ENCODE results near the gene NIT2. TPM values are rescaled to one million over a fixed set of nuclear protein-coding genes. Genes with fewer than 3 reads are reported as not detected.
"Not testable (repeated sequence)": the region's sequence is repeated elsewhere in the genome, so short reads cannot be mapped to it uniquely, and the experiment has no call there.

NIT2 gene
- total RNA-seq, 2 donors from 2014 or later = 25.5 to 29.2 TPM

GRCh38 chr3:100317912-100318311 is 16.6 kb upstream of the NIT2 start:
- H3K4me3 ChIP-seq = no peak overlapping the region
- no peak for DNase-seq
- no peak overlapping the region for H3K9ac ChIP-seq (ENCODE audit: low read depth in 2 of 2, low read length in 2 of 2)
- TF ChIP-seq CTCF (IDR thresholded peaks at IDR 0.05) = no peak
- H3K27me3 ChIP-seq = no peaks in the 10 kb centered on the region
- no peaks in the 10 kb centered on the region for H3K4me1 ChIP-seq
- peaks cover 5% of the 10 kb centered on the region for H3K36me3 ChIP-seq
- H3K9me3 ChIP-seq = no peaks in the 10 kb centered on the region
- intact Hi-C loops (cut with DNase I) = no loop called here
- H3K27ac ChIP-seq = no peak overlapping the region

- no peak for DNase-seq
- Histone ChIP-seq H3K36me3 (no peaks in the 10 kb centered on the region), H3K27me3 (no peaks in the 10 kb centered on the region), H3K4me1 (no peaks in the 10 kb centered on the region), H3K4me3 (no peak overlapping the region), H3K9ac (ENCODE audit: low read depth in 2 of 2, low read length in 2 of 2) (no peak overlapping the region), H3K27ac (no peak overlapping the region), H3K9me3 (no peaks in the 10 kb centered on the region)
- intact Hi-C loops (cut with DNase I) = no loop called here
- no peak for TF ChIP-seq CTCF (IDR thresholded peaks at IDR 0.05)
Measured at GRCh38 chr3:100319951-100320350, 14.6 kb upstream of the NIT2 start.

GRCh38 chr3:100324044-100324443 is 10.5 kb upstream of the NIT2 start:
- no peaks in the 10 kb centered on the region for H3K36me3 ChIP-seq
- no peak for TF ChIP-seq CTCF (IDR thresholded peaks at IDR 0.05)
- intact Hi-C loops (cut with DNase I) = no loop called here

GRCh38 chr3:100325827-100326226 is 8.7 kb upstream of the NIT2 start:
- no peak overlapping the region for H3K4me3 ChIP-seq

More at GRCh38 chr3:100324044-100324443, 10.5 kb upstream of the NIT2 start:
- no peaks in the 10 kb centered on the region for H3K27me3 ChIP-seq
- H3K4me3 ChIP-seq = no peak overlapping the region
- no peaks in the 10 kb centered on the region for H3K4me1 ChIP-seq
- no peak overlapping the region for H3K9ac ChIP-seq (ENCODE audit: low read depth in 2 of 2, low read length in 2 of 2)
- H3K9me3 ChIP-seq = no peaks in the 10 kb centered on the region
- DNase-seq = no peak
- H3K27ac ChIP-seq = no peak overlapping the region

GRCh38 chr3:100327377-100327776 is 7.2 kb upstream of the NIT2 start:
- H3K9me3 ChIP-seq; H3K27ac ChIP-seq; DNase-seq; H3K4me1 ChIP-seq; H3K36me3 ChIP-seq; H3K27me3 ChIP-seq; intact Hi-C loops (cut with DNase I); H3K4me3 ChIP-seq; H3K9ac ChIP-seq (ENCODE audit: low read depth in 2 of 2, low read length in 2 of 2): not testable (repeated sequence)

More at GRCh38 chr3:100325827-100326226, 8.7 kb upstream of the NIT2 start:
- Histone ChIP-seq H3K27me3 (no peaks in the 10 kb centered on the region), H3K9me3 (no peaks in the 10 kb centered on the region), H3K27ac (no peak overlapping the region), H3K9ac (ENCODE audit: low read depth in 2 of 2, low read length in 2 of 2) (no peak overlapping the region), H3K4me1 (no peaks in the 10 kb centered on the region), H3K36me3 (no peaks in the 10 kb centered on the region)
- intact Hi-C loops (cut with DNase I) = no loop called here
- TF ChIP-seq CTCF (IDR thresholded peaks at IDR 0.05) = no peak
- no peak for DNase-seq

GRCh38 chr3:100329800-100330489 is 4.6 kb upstream of the NIT2 start:
- DNase-seq = no peak
- no peaks in the 10 kb centered on the region for H3K9me3 ChIP-seq
- no peak overlapping the region for H3K27ac ChIP-seq
- no peaks in the 10 kb centered on the region for H3K4me1 ChIP-seq
- no peak overlapping the region for H3K4me3 ChIP-seq
- H3K9ac ChIP-seq (ENCODE audit: low read depth in 2 of 2, low read length in 2 of 2) = no peak overlapping the region
- no peaks in the 10 kb centered on the region for H3K27me3 ChIP-seq
- TF ChIP-seq CTCF (IDR thresholded peaks at IDR 0.05) = no peak
- intact Hi-C loops (cut with DNase I) = no loop called here
- H3K36me3 ChIP-seq = no peaks in the 10 kb centered on the region

Data from colonic mucosa (tissue), 4 donors.